ENCODE measurements around the gene IQSEC2. TPM values are rescaled to one million over a fixed set of nuclear protein-coding genes. Genes with fewer than 3 reads are reported as not detected.

Gene IQSEC2
- total and polyA plus RNA-seq, 2 of the 8 experiments (the other 6 are each of a cell fraction or from before 2014, with no cell fraction given), result 6.1 to 54.9 TPM

DNA sequence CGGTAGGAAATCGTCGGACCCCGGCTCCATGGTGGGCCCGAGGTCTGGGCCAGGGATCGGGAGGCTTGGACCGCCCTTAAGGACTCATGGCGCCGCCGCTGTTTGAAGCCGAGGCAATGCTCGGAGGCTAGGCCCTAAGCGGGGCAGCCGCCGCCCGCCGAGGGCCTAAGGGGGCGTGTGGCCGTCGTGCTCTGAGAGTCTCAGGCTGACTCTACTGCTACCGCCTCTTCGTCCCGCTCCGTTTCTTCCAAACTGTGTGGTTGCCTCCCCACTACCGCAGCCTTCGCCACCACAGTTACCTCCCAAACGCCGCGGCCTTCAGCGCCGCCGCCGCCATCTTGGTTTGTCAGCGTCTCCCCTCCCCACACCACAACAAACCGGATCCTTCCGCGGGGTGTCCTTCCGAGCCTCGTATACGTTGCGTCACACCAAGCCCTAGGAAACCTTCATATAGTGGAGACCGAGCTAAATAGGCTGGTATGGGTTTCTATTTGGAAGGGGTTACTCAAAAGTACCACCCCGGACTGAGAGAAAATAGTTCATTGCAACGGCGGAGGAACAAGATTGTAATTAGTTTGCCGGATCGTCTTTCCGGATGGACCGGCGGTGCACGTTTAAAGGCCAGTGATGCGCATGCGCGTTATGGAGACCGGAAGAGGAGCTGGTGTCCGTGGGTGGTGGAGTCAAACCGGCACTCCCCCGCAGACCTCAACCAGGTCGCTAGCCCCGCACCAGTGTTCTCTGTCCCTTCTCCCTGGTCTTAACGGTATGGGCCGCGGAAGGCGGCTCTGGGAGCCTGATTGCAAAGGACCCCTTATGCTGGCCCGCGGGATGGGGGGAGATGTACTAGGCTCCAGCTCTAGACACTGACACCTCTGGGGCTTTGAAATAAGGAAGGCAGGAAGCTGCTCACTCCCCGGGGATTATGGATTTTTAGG is 56.3 kb downstream of the IQSEC2 start, which contains the start of gene KDM5C:
Gene KDM5C (minus strand): TSS at position 348 of the 938 bp plus-strand sequence. CDS start 318 bp downstream, at position 30.
- no peak within 1 kb of the TSS for H2BK20ac ChIP-seq (ENCODE audit: low read length)
- H3K79me2 ChIP-seq (ENCODE audit: control insufficient read depth in 1 of 2, insufficient read depth in 2 of 2, low read length in 2 of 2), result peaks cover 25 to 43% of the 10 kb centered on the region in 2 experiments
- H4K5ac ChIP-seq (ENCODE audit: insufficient read length, low read depth, low read length), result peak within 1 kb of the TSS; percentile 76
- DNase-seq (ENCODE audit: low read depth in 1 of 2, low spot score in 2 of 2), result peak; percentile 53 to 80
- peak within 1 kb of the TSS; percentile 81 to 100 (median 90) for H3K4me3 ChIP-seq (ENCODE audit: extremely low read depth in 1 of 4, insufficient read depth in 2 of 4, low read depth in 3 of 4, low read length in 4 of 4)
- H2BK15ac ChIP-seq (ENCODE audit: low read length), result no peak within 1 kb of the TSS
- H3K4me2 ChIP-seq (ENCODE audit: insufficient read depth in 1 of 2, low read depth in 2 of 2, low read length in 2 of 2), result peak within 1 kb of the TSS; percentile 73 to 89
- ChIA-PET POLR2A (ENCODE audit: partially characterized antibody) (interaction anchor here (0.7 to 1.7 kb wide), 17 partner anchors 9 to 197 kb away, joined by 3 to 9 read pairs (median 4); partner anchors contain the start of genes RIBC1, SMC1A and TSPYL2), CTCF (ENCODE audit: partially characterized antibody) (interaction anchor here (0.8 to 1.8 kb wide), 3 partner anchors 34 to 429 kb away, joined by 3 to 4 read pairs (median 4); no protein-coding TSS in a partner anchor)
- peaks cover 5 to 14% of the 10 kb centered on the region in 2 experiments for H4K20me1 ChIP-seq (replicated peaks in 1 of 2; ENCODE audit: control insufficient read depth in 1 of 2, insufficient read depth in 2 of 2, low read length in 2 of 2)
- no peaks in the 10 kb centered on the region; the same call in 1 of the 2 replicates for H3K23me2 ChIP-seq (ENCODE audit: low read depth, low read length)
- peak within 1 kb of the TSS; percentile 97 for H3K14ac ChIP-seq (ENCODE audit: insufficient read length)
- peak within 1 kb of the TSS; percentile 99 for H2BK5ac ChIP-seq (ENCODE audit: low read depth, low read length)
- peaks cover 0 to 13% (median 3%) of the 10 kb centered on the region in 4 experiments; a peak in 4 of 8 replicates for H3K36me3 ChIP-seq (ENCODE audit: control insufficient read depth in 2 of 4, insufficient read depth in 4 of 4, low read length in 3 of 4)
- H3K27ac ChIP-seq (ENCODE audit: low read depth, low read length), result peak within 1 kb of the TSS; percentile 99
- H3K27me3 ChIP-seq (replicated peaks in 1 of 4; ENCODE audit: control insufficient read depth in 3 of 4, extremely low read depth in 1 of 4, insufficient read depth in 3 of 4, low read length in 3 of 4), result no peaks in the 10 kb centered on the region
- H3K4me1 ChIP-seq (replicated peaks in 1 of 4; ENCODE audit: control insufficient read depth in 3 of 4, insufficient read depth in 4 of 4, low read length in 3 of 4), result peaks cover 0 to 3% (median 1%) of the 10 kb centered on the region in 4 experiments; a peak in 4 of 7 replicates
- H3K79me1 ChIP-seq (ENCODE audit: low read depth, low read length), result no peaks in the 10 kb centered on the region; the same call in none of the 2 replicates
- H3K4ac ChIP-seq (replicated peaks; ENCODE audit: insufficient read length, low read depth, low read length), result no peak within 1 kb of the TSS
- H3K9me3 ChIP-seq (ENCODE audit: insufficient read depth in 2 of 2, low read depth in 1 of 2, low read length in 1 of 2), result no peaks in the 10 kb centered on the region
- H4K91ac ChIP-seq (replicated peaks; ENCODE audit: insufficient read length, low read length), result peak within 1 kb of the TSS; percentile 81
- peak within 1 kb of the TSS; percentile 98 for H3K56ac ChIP-seq (replicated peaks; ENCODE audit: insufficient read length, low read depth, low read length)
- H3K9ac ChIP-seq (replicated peaks in 1 of 4; ENCODE audit: extremely low read depth in 1 of 4, low read depth in 3 of 4, low read length in 3 of 4), result peak within 1 kb of the TSS; percentile 92 to 98 (median 97)
- no peak within 1 kb of the TSS for H2AK5ac ChIP-seq (ENCODE audit: low read depth, low read length)
- peak; percentile 78 for FAIRE-seq
- H2BK120ac ChIP-seq (replicated peaks; ENCODE audit: low read depth, low read length), result no peak within 1 kb of the TSS
- peak within 1 kb of the TSS; percentile 90 for H3K18ac ChIP-seq (ENCODE audit: extremely low read depth, low read length)
- H4K8ac ChIP-seq (ENCODE audit: extremely low read depth, insufficient read depth, low read length), result peak within 1 kb of the TSS; percentile 98
- H2AFZ ChIP-seq (ENCODE audit: low read length), result peak within 1 kb of the TSS; percentile 100
- H3K23ac ChIP-seq (ENCODE audit: insufficient read length), result no peak within 1 kb of the TSS
- H2BK12ac ChIP-seq (ENCODE audit: low read depth, low read length), result peak within 1 kb of the TSS; percentile 84; the same call in 1 of the 2 replicates
- WGBS, 2 experiments (ENCODE audit: extremely low coverage in 1 of 2, insufficient coverage in 1 of 2, insufficient read length in 1 of 2, insufficient replicate concordance in 2 of 2, low coverage in 1 of 2, low lambda C conversion rate in 2 of 2, missing lambda C conversion rate in 1 of 2), result 2% methylated on average over 17 of the region's 67 CpGs; no CpG with 5 or more reads in 1 of the 2 experiments
- TF ChIP-seq YY1 (IDR thresholded peaks at IDR 0.05; ENCODE audit: low read depth, low read length) (peak; percentile 96), CREB1 (IDR thresholded peaks at IDR 0.05) (peak; percentile 56; the same call in 1 of the 2 replicates), KDM5A (IDR thresholded peaks at IDR 0.05; ENCODE audit: low read length) (peak; percentile 48; the same call in 1 of the 2 replicates), NRF1 (IDR thresholded peaks at IDR 0.05; ENCODE audit: low read depth, low read length) (peak; percentile 61), SIN3A (conservative IDR thresholded peaks at IDR 0.05 in 1 of 2, IDR thresholded peaks at IDR 0.05 in 1 of 2; ENCODE audit: low read depth in 1 of 2, low read length in 2 of 2) (peak in 1 of 2 experiments; percentile 60; a peak in 1 of 4 replicates), TBP (IDR thresholded peaks at IDR 0.05; ENCODE audit: low read depth, low read length) (peak; percentile 90), CHD2 (IDR thresholded peaks at IDR 0.05; ENCODE audit: low read length) (peak; percentile 90), PHF8 (conservative IDR thresholded peaks at IDR 0.05; ENCODE audit: low read depth, low read length) (peak; percentile 82), SRF (IDR thresholded peaks at IDR 0.05; ENCODE audit: low read depth, low read length) (no peak), EZH2 (IDR thresholded peaks at IDR 0.05; ENCODE audit: low read depth, low read length, severe bottlenecking) (no peak), TAF7 (optimal IDR thresholded peaks at IDR 0.05; ENCODE audit: borderline replicate concordance, low read depth, low read length) (peak; percentile 85)

Measured in H1 (cell line).